BLaER1 treated with 17β-estradiol and CSF1 and Interleukin-3, amounts not matched to agents 10 nM and 100 nM (cell line): ENCODE measurements around the gene NR5A2.

Experiments used
- H3K27ac ChIP-seq, 11 experiments: shearing (Covaris generic); formaldehyde crosslinking; 2 replicates each; pipeline ENCODE4 v1.8.1; 2022
- H3K27me3 ChIP-seq, 11 experiments: shearing (Covaris generic); formaldehyde crosslinking; 2 replicates each; pipeline ENCODE4 v1.8.1; 2022
- H3K36me3 ChIP-seq, 11 experiments: shearing (Covaris generic); formaldehyde crosslinking; 2 replicates each; pipeline ENCODE4 v1.8.1; 2022
- H3K4me1 ChIP-seq, 10 experiments: shearing (Covaris generic); formaldehyde crosslinking; 2 replicates each; pipeline ENCODE4 v1.8.1; 2022
- H3K4me2 ChIP-seq, 11 experiments: shearing (Covaris generic); formaldehyde crosslinking; 2 replicates each; pipeline ENCODE4 v1.8.1; 2022
- H3K4me3 ChIP-seq, 10 experiments: shearing (Covaris generic); formaldehyde crosslinking; 2 replicates each; pipeline ENCODE4 v1.8.1; 2022
- H3K9ac ChIP-seq, 11 experiments: shearing (Covaris generic); formaldehyde crosslinking; 2 replicates each; pipeline ENCODE4 v1.8.1; 2022
- H3K9me3 ChIP-seq, 11 experiments: shearing (Covaris generic); formaldehyde crosslinking; replicated peaks in 1 of 11; 2 replicates each; pipeline ENCODE4 v1.8.1; 2022
- H4K20me1 ChIP-seq, 11 experiments: shearing (Covaris generic); formaldehyde crosslinking; 2 replicates each; pipeline ENCODE4 v1.8.1; 2022
- Cebpa-rat ChIP-seq, 11 experiments: shearing (Covaris generic); IDR thresholded peaks; 2 replicates each; pipeline ENCODE4 v1.8.1; 2022

NR5A2 gene

DNA sequence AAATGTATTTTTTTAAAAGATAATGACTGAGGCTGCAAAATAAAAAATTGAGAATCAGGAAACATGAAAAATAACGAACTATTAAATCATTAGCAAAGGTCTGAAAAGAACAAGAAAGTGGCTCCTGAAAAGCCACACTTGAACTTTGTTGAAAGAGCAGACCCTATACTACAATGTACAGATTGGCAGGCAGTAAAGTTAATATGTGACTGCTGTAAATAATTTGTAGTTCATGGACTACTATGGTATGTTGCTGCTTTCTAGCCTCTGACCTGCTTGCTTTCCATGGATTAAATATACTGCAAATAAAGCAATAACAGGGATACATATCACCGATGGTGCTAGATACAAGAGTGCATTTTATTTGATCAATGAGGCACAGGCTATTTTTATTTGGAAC lies 18.6 kb downstream of the NR5A2 start:
- no peak overlapping the region for H3K9ac ChIP-seq
- H3K27me3 ChIP-seq = peaks cover 41 to 50% (median 44%) of the 10 kb centered on the region in 11 experiments
- 0 out of 20 replicates have a peak, but pooled peaks cover 0 to 5% (median 0%) of the 10 kb centered on the region in 10 experiments for H3K4me1 ChIP-seq
- H3K36me3 ChIP-seq = no peaks in the 10 kb centered on the region
- H3K4me3 ChIP-seq = no peak overlapping the region
- H3K9me3 ChIP-seq = peaks cover 0 to 11% (median 0%) of the 10 kb centered on the region in 11 experiments; a peak in 7 of 22 replicates
- H4K20me1 ChIP-seq = peaks cover 0 to 16% (median 9%) of the 10 kb centered on the region in 11 experiments; a peak in 8 of 22 replicates
- H3K4me2 ChIP-seq = no peak overlapping the region
- H3K27ac ChIP-seq = no peak overlapping the region
- no peak for TF ChIP-seq Cebpa-rat (IDR thresholded peaks at IDR 0.05)

GRCh38 chr1:200048244-200048643 lies 20.7 kb downstream of the NR5A2 start:
- Histone ChIP-seq H3K9me3 (no peaks in the 10 kb centered on the region), H3K4me1 (no peaks in the 10 kb centered on the region), H3K36me3 (no peaks in the 10 kb centered on the region), H3K27ac (no peak overlapping the region), H3K9ac (no peak overlapping the region), H4K20me1 (peaks cover 0 to under 1% (median 0%) of the 10 kb centered on the region in 11 experiments; a peak in 2 of 22 replicates), H3K4me2 (no peak overlapping the region), H3K4me3 (no peak overlapping the region), H3K27me3 (peaks cover 20 to 29% (median 22%) of the 10 kb centered on the region in 11 experiments)
- no peak for TF ChIP-seq Cebpa-rat (IDR thresholded peaks at IDR 0.05)

DNA sequence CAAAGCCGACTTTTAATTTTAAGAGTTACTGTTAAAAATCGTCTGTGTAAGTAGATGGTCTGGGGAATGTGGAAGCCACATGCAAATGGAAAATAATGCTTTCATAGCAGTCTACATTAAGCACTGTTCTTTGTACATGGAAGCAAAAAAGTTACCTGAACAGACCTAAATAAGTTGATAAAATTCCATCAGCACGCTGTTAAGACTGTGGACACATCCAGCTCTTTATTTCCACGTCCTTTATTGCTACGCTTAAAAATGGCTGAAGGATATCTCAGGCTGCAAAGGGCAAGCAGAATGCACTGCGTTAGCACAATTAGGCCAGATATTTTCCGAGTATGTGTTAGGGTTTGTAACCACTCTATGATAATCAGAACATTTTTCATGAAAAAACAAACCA lies 22.3 kb downstream of the NR5A2 start:
- no peaks in the 10 kb centered on the region for H3K36me3 ChIP-seq
- H3K4me2 ChIP-seq = no peak overlapping the region
- TF ChIP-seq Cebpa-rat (IDR thresholded peaks at IDR 0.05) = no peak
- no peak overlapping the region for H3K9ac ChIP-seq
- H3K27me3 ChIP-seq = peaks cover 6 to 15% (median 9%) of the 10 kb centered on the region in 11 experiments
- no peak overlapping the region for H3K4me3 ChIP-seq
- H4K20me1 ChIP-seq = no peaks in the 10 kb centered on the region
- no peak overlapping the region for H3K27ac ChIP-seq
- no peaks in the 10 kb centered on the region for H3K4me1 ChIP-seq
- H3K9me3 ChIP-seq = no peaks in the 10 kb centered on the region

DNA sequence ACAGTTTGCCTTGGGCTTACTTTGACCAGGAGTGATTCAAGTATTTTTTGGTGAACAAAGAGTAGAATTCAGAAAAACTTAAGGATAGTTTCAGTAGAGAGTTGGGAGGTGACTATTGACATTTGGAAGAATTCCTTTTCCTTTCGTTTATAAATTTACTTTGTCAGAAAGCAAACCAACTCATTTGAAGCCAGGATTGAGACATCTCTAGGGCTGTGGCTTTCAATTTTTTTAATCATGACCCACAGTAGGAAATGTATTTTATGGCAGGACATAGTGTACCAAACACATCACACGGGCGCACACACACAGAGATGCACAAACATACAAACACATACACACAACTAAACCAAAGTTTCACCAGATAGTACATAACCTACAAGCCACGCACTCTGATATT lies 24.1 kb downstream of the NR5A2 start:
- H3K4me1 ChIP-seq = no peaks in the 10 kb centered on the region
- no peak overlapping the region for H3K9ac ChIP-seq
- no peaks in the 10 kb centered on the region for H3K9me3 ChIP-seq
- no peaks in the 10 kb centered on the region for H4K20me1 ChIP-seq
- no peak overlapping the region for H3K27ac ChIP-seq
- H3K36me3 ChIP-seq = no peaks in the 10 kb centered on the region
- H3K27me3 ChIP-seq = no peaks in the 10 kb centered on the region
- TF ChIP-seq Cebpa-rat (IDR thresholded peaks at IDR 0.05) = no peak
- H3K4me2 ChIP-seq = no peak overlapping the region
- H3K4me3 ChIP-seq = no peak overlapping the region

DNA sequence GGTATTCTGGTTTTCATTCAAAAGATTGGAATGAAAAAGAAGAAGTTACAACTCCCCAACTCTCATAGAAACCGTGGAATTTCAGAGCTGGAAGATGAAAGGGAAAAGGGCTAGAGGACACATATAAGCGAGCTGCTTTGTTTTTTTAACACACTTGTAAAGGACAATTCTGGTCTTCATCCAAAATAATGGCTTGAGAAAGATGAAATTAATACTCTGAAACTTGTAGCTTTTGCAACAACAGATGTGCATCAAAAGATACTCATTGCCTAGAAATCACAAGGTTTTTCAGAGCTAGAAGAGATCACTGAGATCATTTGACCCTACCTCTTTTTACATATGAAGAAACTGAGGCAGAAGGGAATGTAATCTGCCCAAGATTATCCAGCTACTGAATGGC lies 25.6 kb downstream of the NR5A2 start:
- no peak overlapping the region for H3K4me2 ChIP-seq
- no peaks in the 10 kb centered on the region for H3K9me3 ChIP-seq
- no peaks in the 10 kb centered on the region for H3K27me3 ChIP-seq
- H3K27ac ChIP-seq = no peak overlapping the region
- H3K9ac ChIP-seq = no peak overlapping the region
- H3K36me3 ChIP-seq = no peaks in the 10 kb centered on the region
- no peaks in the 10 kb centered on the region for H4K20me1 ChIP-seq
- no peak for TF ChIP-seq Cebpa-rat (IDR thresholded peaks at IDR 0.05)
- no peak overlapping the region for H3K4me3 ChIP-seq
- H3K4me1 ChIP-seq = no peaks in the 10 kb centered on the region

- Histone ChIP-seq H4K20me1 (no peaks in the 10 kb centered on the region), H3K4me2 (no peak overlapping the region), H3K4me3 (no peak overlapping the region)
Observed at GRCh38 chr1:200053646-200054045, 26.1 kb downstream of the NR5A2 start.

GRCh38 chr1:200058341-200058740 lies 30.8 kb downstream of the NR5A2 start:
- Histone ChIP-seq H3K9me3 (no peaks in the 10 kb centered on the region), H4K20me1 (no peaks in the 10 kb centered on the region), H3K27me3 (no peaks in the 10 kb centered on the region), H3K4me2 (no peak overlapping the region), H3K9ac (no peak overlapping the region), H3K4me3 (no peak overlapping the region), H3K27ac (no peak overlapping the region), H3K4me1 (no peaks in the 10 kb centered on the region), H3K36me3 (no peaks in the 10 kb centered on the region)
- TF ChIP-seq Cebpa-rat (IDR thresholded peaks at IDR 0.05) = no peak

More at GRCh38 chr1:200053646-200054045, 26.1 kb downstream of the NR5A2 start:
- TF ChIP-seq Cebpa-rat (IDR thresholded peaks at IDR 0.05) = no peak
- H3K4me1 ChIP-seq = no peaks in the 10 kb centered on the region
- H3K27me3 ChIP-seq = no peaks in the 10 kb centered on the region
- no peaks in the 10 kb centered on the region for H3K9me3 ChIP-seq
- no peak overlapping the region for H3K27ac ChIP-seq
- no peak overlapping the region for H3K9ac ChIP-seq
- H3K36me3 ChIP-seq = no peaks in the 10 kb centered on the region

DNA sequence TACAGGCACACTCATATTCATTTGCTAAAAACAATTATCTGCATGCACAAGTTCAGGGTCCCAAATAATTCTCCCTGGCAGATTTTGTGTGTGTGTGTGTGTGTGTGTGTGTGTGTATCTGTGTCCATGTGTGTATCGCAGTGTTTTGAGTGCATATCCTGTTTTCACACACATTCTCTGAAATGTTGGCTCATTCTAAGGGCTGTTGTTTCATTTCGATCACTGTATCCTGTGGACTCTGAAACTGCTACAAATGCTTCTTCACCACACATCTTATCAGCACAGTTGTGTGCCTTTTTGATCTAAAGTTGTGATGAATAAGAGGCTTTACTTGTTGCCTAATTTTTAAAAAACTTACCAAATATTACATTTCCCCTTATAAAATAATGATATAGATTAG lies 34.6 kb downstream of the NR5A2 start:
- no peak overlapping the region for H3K4me3 ChIP-seq
- H4K20me1 ChIP-seq = no peaks in the 10 kb centered on the region
- no peak overlapping the region for H3K4me2 ChIP-seq
- no peaks in the 10 kb centered on the region for H3K36me3 ChIP-seq
- no peaks in the 10 kb centered on the region for H3K27me3 ChIP-seq
- no peaks in the 10 kb centered on the region for H3K4me1 ChIP-seq
- no peak overlapping the region for H3K9ac ChIP-seq
- TF ChIP-seq Cebpa-rat (IDR thresholded peaks at IDR 0.05) = no peak
- no peak overlapping the region for H3K27ac ChIP-seq
- no peaks in the 10 kb centered on the region for H3K9me3 ChIP-seq

DNA sequence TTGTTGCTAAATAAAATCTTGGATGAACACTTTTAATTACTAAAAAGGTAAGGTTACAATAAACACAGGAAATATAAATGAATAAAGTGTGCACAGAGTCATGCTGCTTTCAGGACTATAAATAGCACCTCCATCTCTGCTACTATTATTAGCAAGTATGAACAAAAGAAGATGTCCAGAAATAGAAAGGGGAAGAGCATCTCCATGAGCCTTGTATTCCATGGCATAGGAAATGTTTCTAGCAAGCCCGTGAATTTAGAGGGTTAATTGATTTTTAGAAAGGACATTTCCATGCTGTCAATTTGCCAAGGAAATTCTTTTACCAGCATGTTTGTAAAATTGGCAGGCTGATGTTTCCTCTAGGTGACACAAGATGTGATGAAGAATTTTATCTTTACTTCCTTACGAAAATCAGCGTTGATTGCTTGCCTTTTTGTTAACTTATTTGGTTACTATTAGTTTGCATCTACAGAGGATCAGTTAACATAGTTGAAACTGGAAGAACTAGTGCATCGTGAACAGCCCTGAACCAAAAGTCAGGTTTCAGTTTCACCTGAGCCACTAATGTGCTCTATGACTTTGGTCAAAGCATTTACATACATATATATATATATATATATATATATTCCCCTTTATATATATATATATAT lies 45.3 kb downstream of the NR5A2 start:
- Histone ChIP-seq H3K36me3 (no peaks in the 10 kb centered on the region), H3K4me3 (no peak overlapping the region), H4K20me1 (no peaks in the 10 kb centered on the region), H3K4me2 (peak overlapping the region in 4 of 11 experiments; percentile 13 to 34 (median 24); a peak in 5 of 22 replicates), H3K9ac (no peak overlapping the region), H3K27ac (no peak overlapping the region), H3K9me3 (no peaks in the 10 kb centered on the region), H3K27me3 (no peaks in the 10 kb centered on the region), H3K4me1 (peaks cover 0 to 6% (median 5%) of the 10 kb centered on the region in 10 experiments; a peak in 11 of 20 replicates)
- no peak for TF ChIP-seq Cebpa-rat (IDR thresholded peaks at IDR 0.05)

GRCh38 chr1:200073286-200073637 lies 45.8 kb downstream of the NR5A2 start:
- Histone ChIP-seq H3K27me3 (no peaks in the 10 kb centered on the region), H3K9ac (no peak overlapping the region), H3K4me2 (no peak overlapping the region), H3K9me3 (no peaks in the 10 kb centered on the region), H3K36me3 (no peaks in the 10 kb centered on the region), H4K20me1 (no peaks in the 10 kb centered on the region), H3K4me1 (peaks cover 0 to 6% (median 5%) of the 10 kb centered on the region in 10 experiments; a peak in 11 of 20 replicates), H3K27ac (no peak overlapping the region), H3K4me3 (no peak overlapping the region)
- no peak for TF ChIP-seq Cebpa-rat (IDR thresholded peaks at IDR 0.05)
